Natural killer cell (primary cell): ENCODE data around the gene EDA2R. TPM values are rescaled to one million over a fixed set of nuclear protein-coding genes. Genes with fewer than 3 reads are reported as not detected.

Experiments used
- ATAC-seq, 3 donors: fragments of 150-1000 bp in 2 of 3; fragments of 200-7000 bp in 1 of 3; cut with Tn5 transposase; 1 replicate in 1 of 3; 2 replicates in 2 of 3; pipeline ENCODE4 v1.10.0; 2021; ENCODE audit warnings: mild to moderate bottlenecking in 2 of 3, moderate library complexity in 2 of 3
- DNase-seq, 2 donors: peaks; one replicate each; pipeline versions ENCODE4 v3.0.0 to v3.0.0-alpha.2; 2013 to 2021; ENCODE audit warnings: mixed read lengths in 1 of 2
- H3K27ac ChIP-seq: one replicate; pipeline ENCODE4 v1.5.1; 2013; ENCODE audit warnings: mild to moderate bottlenecking, low read length
- H3K27me3 ChIP-seq: one replicate; pipeline ENCODE4 v1.6.1; 2013; ENCODE audit warnings: low read length; ENCODE audit not compliant: control insufficient read depth, insufficient read depth
- H3K36me3 ChIP-seq: one replicate; pipeline ENCODE4 v1.6.1; 2013; ENCODE audit warnings: low read length; ENCODE audit not compliant: control insufficient read depth, insufficient read depth
- H3K4me1 ChIP-seq: one replicate; pipeline ENCODE4 v1.6.1; 2013; ENCODE audit warnings: low read length; ENCODE audit not compliant: control insufficient read depth, insufficient read depth
- H3K4me3 ChIP-seq: one replicate; pipeline ENCODE4 v1.5.1; 2013; ENCODE audit warnings: low read length
- H3K9me3 ChIP-seq: one replicate; pipeline ENCODE4 v1.6.1; 2013; ENCODE audit warnings: low read length; ENCODE audit not compliant: control insufficient read depth, insufficient read depth
- H3K27ac Mint-ChIP-seq, 2 donors: one replicate each; pipeline ENCODE4 v1.8.0; 2022; ENCODE audit warnings: mild to moderate bottlenecking in 2 of 2, mixed read lengths in 2 of 2, moderate library complexity in 1 of 2
- H3K27me3 Mint-ChIP-seq, 2 donors: one replicate each; pipeline ENCODE4 v1.8.0; 2022; ENCODE audit warnings: low read depth in 2 of 2, mixed read lengths in 2 of 2
- H3K36me3 Mint-ChIP-seq: one replicate; pipeline ENCODE4 v1.8.0; 2022; ENCODE audit warnings: mixed read lengths
- H3K4me1 Mint-ChIP-seq, 2 donors: one replicate each; pipeline ENCODE4 v1.8.0; 2022; ENCODE audit warnings: mixed read lengths in 2 of 2
- H3K4me3 Mint-ChIP-seq: one replicate; pipeline ENCODE4 v1.8.0; 2022; ENCODE audit warnings: mild to moderate bottlenecking, moderate library complexity, mixed read lengths
- H3K9me3 Mint-ChIP-seq, 2 donors: one replicate each; pipeline ENCODE4 v1.8.0; 2022; ENCODE audit warnings: mixed read lengths in 2 of 2
- WGBS: methylation state at CpG from one replicate; pipeline ENCODE4 v1.1.7; 2013; ENCODE audit warnings: missing lambda C conversion rate; ENCODE audit not compliant: insufficient coverage; 5-methylcytosine and 5-hydroxymethylcytosine counted together
- intact Hi-C: fragments of 100-400 bp; cut with micrococcal nuclease; formaldehyde crosslinking; loops from one replicate; pipeline ENCODE4 v1.14.2; 2022
- total RNA-seq, 4 donors: library from RNA; stranded (reverse); fragments of 120-200 nt in 1 of 4; gene quantifications; one replicate each; pipeline versions ENCODE4 v1.2.3 to v1.2.4, GENCODE V29; 2013 to 2022
- TF ChIP-seq, protein P1 (sequence below): fragments of 200-600 bp; IDR thresholded peaks from one replicate; pipeline ENCODE4 v1.8.0; 2022; ENCODE audit warnings: antibody characterized with exemption

Gene EDA2R
- total RNA-seq, 3 donors from 2014 or later (not counting 1 experiment from before 2014, with no cell fraction given): 0.07 to 0.43 (median 0.43) TPM

DNA sequence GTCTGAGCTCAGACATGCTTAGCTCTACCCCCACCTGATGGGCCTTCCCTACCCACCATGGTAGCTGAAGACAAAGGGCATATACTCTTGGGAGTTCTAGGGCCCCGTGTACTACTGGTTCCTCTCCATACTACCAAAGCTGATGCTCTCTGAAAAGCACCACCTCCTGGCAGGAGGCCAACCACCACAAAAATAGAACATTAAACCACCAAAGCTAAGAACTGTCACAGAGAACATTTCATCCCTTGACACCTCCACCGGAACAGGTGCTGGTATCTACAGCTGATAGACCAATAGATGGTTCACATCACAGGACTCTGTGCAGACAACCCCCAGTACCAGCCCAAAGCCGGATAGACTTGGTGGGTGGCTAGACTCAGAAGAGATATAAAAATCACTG lies 13.4 kb downstream of the EDA2R start:
- Mint-ChIP-seq H3K9me3 (peaks cover 0 to 3% of the 10 kb centered on the region in 2 donors), H3K27ac (no peak overlapping the region), H3K27me3 (peaks cover 6 to 15% of the 10 kb centered on the region in 2 donors), H3K4me3 (no peak overlapping the region), H3K4me1 (no peaks in the 10 kb centered on the region), H3K36me3 (no peaks in the 10 kb centered on the region)
- Histone ChIP-seq H3K27me3 (no peaks in the 10 kb centered on the region), H3K9me3 (no peaks in the 10 kb centered on the region), H3K4me3 (no peak overlapping the region), H3K27ac (no peak overlapping the region), H3K36me3 (no peaks in the 10 kb centered on the region), H3K4me1 (no peaks in the 10 kb centered on the region)
- intact Hi-C loops: no loop called here
- 49% methylated on average over 2 of the region's 3 CpGs for WGBS
- TF ChIP-seq, protein P1, sequence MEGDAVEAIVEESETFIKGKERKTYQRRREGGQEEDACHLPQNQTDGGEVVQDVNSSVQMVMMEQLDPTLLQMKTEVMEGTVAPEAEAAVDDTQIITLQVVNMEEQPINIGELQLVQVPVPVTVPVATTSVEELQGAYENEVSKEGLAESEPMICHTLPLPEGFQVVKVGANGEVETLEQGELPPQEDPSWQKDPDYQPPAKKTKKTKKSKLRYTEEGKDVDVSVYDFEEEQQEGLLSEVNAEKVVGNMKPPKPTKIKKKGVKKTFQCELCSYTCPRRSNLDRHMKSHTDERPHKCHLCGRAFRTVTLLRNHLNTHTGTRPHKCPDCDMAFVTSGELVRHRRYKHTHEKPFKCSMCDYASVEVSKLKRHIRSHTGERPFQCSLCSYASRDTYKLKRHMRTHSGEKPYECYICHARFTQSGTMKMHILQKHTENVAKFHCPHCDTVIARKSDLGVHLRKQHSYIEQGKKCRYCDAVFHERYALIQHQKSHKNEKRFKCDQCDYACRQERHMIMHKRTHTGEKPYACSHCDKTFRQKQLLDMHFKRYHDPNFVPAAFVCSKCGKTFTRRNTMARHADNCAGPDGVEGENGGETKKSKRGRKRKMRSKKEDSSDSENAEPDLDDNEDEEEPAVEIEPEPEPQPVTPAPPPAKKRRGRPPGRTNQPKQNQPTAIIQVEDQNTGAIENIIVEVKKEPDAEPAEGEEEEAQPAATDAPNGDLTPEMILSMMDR: no peak
- ATAC-seq (no peak), DNase-seq (peak in 1 of 2 donors; percentile 4)

DNA sequence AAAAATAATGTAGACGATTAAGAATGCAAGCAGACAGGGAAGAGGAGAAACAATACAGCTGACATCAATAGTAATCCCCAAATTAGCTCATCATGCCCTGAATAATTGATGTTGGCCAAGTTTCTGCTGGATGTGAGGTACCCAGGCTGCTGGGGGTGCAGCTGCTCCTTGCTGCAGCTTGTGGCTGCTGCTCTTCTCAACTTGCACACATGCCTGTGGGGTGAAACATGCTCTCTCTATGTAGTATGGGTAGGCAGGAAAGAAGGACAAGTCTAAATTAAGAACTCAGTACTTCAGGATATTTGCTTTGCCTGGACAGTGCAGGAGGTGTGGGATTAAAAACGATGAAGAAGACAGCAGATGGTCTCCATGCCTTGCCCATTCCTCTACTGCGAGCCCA lies 16.7 kb downstream of the EDA2R start:
- DNase-seq (no peak), ATAC-seq (no peak)
- Mint-ChIP-seq H3K27ac (no peak overlapping the region), H3K9me3 (no peaks in the 10 kb centered on the region), H3K27me3 (peaks cover 6 to 11% of the 10 kb centered on the region in 2 donors), H3K36me3 (no peaks in the 10 kb centered on the region), H3K4me1 (no peaks in the 10 kb centered on the region), H3K4me3 (no peak overlapping the region)
- H3K9me3 ChIP-seq: no peaks in the 10 kb centered on the region
- H3K4me3 ChIP-seq: no peak overlapping the region
- H3K27ac ChIP-seq: no peak overlapping the region
- no peaks in the 10 kb centered on the region for H3K27me3 ChIP-seq
- WGBS: 94% methylated on average over 2 of the region's 3 CpGs
- no peaks in the 10 kb centered on the region for H3K4me1 ChIP-seq
- TF ChIP-seq, protein P1: no peak
- intact Hi-C loops: no loop called here
- H3K36me3 ChIP-seq: no peaks in the 10 kb centered on the region

DNA sequence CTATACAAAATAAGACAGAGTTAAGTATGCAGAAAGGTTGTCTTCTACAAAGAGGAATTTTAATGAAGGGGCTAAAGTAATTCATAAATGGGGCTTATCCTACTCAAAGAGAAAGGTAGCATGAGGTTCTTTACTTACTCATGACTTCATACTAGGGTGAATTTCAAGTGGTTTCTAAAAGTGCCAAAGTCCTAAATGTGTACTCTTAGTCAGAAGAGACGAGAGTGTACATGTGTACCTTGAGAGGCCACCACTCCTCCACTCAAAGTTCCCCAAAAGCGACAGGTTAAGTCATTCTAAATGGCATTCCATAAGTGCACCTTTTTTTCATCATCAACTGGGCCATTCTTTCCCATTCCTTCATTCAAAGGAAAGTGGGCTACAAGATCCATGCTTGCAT lies 21.9 kb downstream of the EDA2R start:
- TF ChIP-seq, protein P1: no peak

DNA sequence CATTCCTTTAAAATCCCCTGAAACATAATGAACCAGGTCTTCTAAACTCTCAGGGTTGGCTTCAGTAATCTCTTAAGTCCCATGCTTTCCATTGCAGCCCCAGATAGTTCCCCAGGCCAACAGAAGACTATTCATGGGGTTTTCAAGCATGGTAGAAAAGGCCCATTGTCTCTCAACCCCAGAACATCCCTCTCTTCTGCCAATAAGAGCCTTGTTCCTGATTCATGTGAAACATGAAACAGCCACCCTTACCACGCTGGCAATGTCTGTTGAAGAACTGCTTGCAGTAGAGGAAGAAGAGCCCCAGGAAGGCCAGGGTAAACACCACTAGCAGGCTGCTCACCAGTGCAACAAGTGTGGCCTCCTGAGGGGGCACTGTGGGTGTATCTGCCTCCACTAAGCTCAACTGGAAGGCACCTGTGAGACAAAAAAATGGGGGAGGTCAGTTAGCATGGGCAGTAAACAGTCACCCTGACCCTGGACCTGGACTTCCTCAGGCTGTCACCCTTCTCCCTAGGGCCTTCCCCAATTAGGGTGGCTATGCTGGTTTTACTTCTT lies 36.4 kb downstream of the EDA2R start:
- H3K36me3 ChIP-seq: no peaks in the 10 kb centered on the region
- H3K4me3 ChIP-seq: no peak overlapping the region
- Mint-ChIP-seq H3K4me1 (no peaks in the 10 kb centered on the region), H3K27ac (no peak overlapping the region), H3K27me3 (peaks cover 0 to 5% of the 10 kb centered on the region in 2 donors), H3K36me3 (peaks cover 9% of the 10 kb centered on the region), H3K9me3 (peaks cover under 1% of the 10 kb centered on the region in 2 donors), H3K4me3 (no peak overlapping the region)
- WGBS: 50% methylated on average over 1 of the region's 1 CpG
- no peaks in the 10 kb centered on the region for H3K9me3 ChIP-seq
- H3K27ac ChIP-seq: no peak overlapping the region
- ATAC-seq (no peak), DNase-seq (no peak)
- no peaks in the 10 kb centered on the region for H3K4me1 ChIP-seq
- intact Hi-C loops: no loop called here
- TF ChIP-seq, protein P1: no peak
- H3K27me3 ChIP-seq: no peaks in the 10 kb centered on the region

More for the DNA sequence above, 21.9 kb downstream of the EDA2R start:
- H3K4me1 ChIP-seq: no peaks in the 10 kb centered on the region
- intact Hi-C loops: no loop called here
- Mint-ChIP-seq H3K4me1 (no peaks in the 10 kb centered on the region), H3K27me3 (peaks cover 0 to 13% of the 10 kb centered on the region in 2 donors), H3K9me3 (no peaks in the 10 kb centered on the region), H3K36me3 (no peaks in the 10 kb centered on the region), H3K4me3 (no peak overlapping the region), H3K27ac (no peak overlapping the region)
- no peaks in the 10 kb centered on the region for H3K9me3 ChIP-seq
- 83% methylated on average over 2 of the region's 2 CpGs for WGBS
- no peaks in the 10 kb centered on the region for H3K27me3 ChIP-seq
- DNase-seq: no peak
- no peak overlapping the region for H3K4me3 ChIP-seq
- no peaks in the 10 kb centered on the region for H3K36me3 ChIP-seq
- H3K27ac ChIP-seq: no peak overlapping the region
- ATAC-seq: no peak
